T-cell (primary cell): Measurements from ENCODE around the gene PLEKHH2. TPM values are rescaled to one million over a fixed set of nuclear protein-coding genes. Genes with fewer than 3 reads are reported as not detected.
"Not testable (repeated sequence)": the region's sequence is repeated elsewhere in the genome, so short reads cannot be mapped to it uniquely, and the experiment has no call there.

Source experiments
- ATAC-seq, 4 experiments: fragments of 200-7000 bp in 3 of 4; fragments of 150-1000 bp in 1 of 4; cut with Tn5 transposase; replicated peaks in 1 of 4; 1 replicate in 3 of 4; 2 replicates in 1 of 4; pipeline ENCODE4 v1.10.0; 2021; ENCODE audit warnings: moderate library complexity in 3 of 4, mild to moderate bottlenecking in 2 of 4, moderate number of reproducible peaks in 1 of 4
- CTCF ChIA-PET, 2 donors: fragments of 300-600 bp; sonication (Branson Sonifier 250); formaldehyde crosslinking; loops; one replicate each; lab custom pipeline; 2022; ENCODE audit warnings: antibody characterized with exemption in 2 of 2; lab: Charles Lee
- POLR2A ChIA-PET, 2 donors: fragments of 300-600 bp; sonication (Branson Sonifier 250); formaldehyde crosslinking; loops; one replicate each; lab custom pipeline; 2022; ENCODE audit warnings: antibody characterized with exemption in 2 of 2; lab: Charles Lee
- DNase-seq, 35 experiments: peaks; one replicate each; pipeline versions ENCODE4 v3.0.0 to v3.0.0-alpha.2; 2013 to 2023
- H3K27ac ChIP-seq: one replicate; pipeline ENCODE4 v1.5.1; 2013; ENCODE audit warnings: low read length
- H3K27me3 ChIP-seq, 2 experiments: replicated peaks in 1 of 2; 1 replicate in 1 of 2; 2 replicates in 1 of 2; pipeline versions ENCODE4 v1.6.1 to v1.7.0; 2013; ENCODE audit warnings: low read length in 1 of 2, mixed read lengths in 1 of 2; ENCODE audit not compliant: control insufficient read depth in 2 of 2, insufficient read depth in 2 of 2; ENCODE audit errors: extremely low read depth in 1 of 2
- H3K36me3 ChIP-seq, 2 donors: 1 replicate in 1 of 2; 2 replicates in 1 of 2; pipeline versions ENCODE4 v1.6.1 to v1.7.0; 2013; ENCODE audit warnings: low read length in 1 of 2; ENCODE audit not compliant: control insufficient read depth in 2 of 2, insufficient read depth in 1 of 2; ENCODE audit errors: extremely low read depth in 1 of 2
- H3K4me1 ChIP-seq, 2 experiments: 1 replicate in 1 of 2; 2 replicates in 1 of 2; pipeline versions ENCODE4 v1.6.1 to v1.7.0; 2013; ENCODE audit warnings: low read length in 2 of 2, mixed read lengths in 1 of 2; ENCODE audit not compliant: insufficient read depth in 2 of 2, control insufficient read depth in 1 of 2; ENCODE audit errors: extremely low read depth in 1 of 2
- H3K4me3 ChIP-seq, 2 donors: 1 replicate in 1 of 2; 2 replicates in 1 of 2; pipeline versions ENCODE4 v1.5.1 to v1.7.0; 2013; ENCODE audit warnings: mild to moderate bottlenecking in 2 of 2, low read length in 1 of 2, moderate library complexity in 1 of 2; ENCODE audit not compliant: control insufficient read depth in 1 of 2; ENCODE audit errors: extremely low read depth in 1 of 2
- H3K9me3 ChIP-seq: 2 replicates; pipeline ENCODE4 v1.7.0; 2013
- H3K27ac Mint-ChIP-seq, 2 donors: one replicate each; pipeline ENCODE4 v1.8.0; 2020 to 2021; ENCODE audit warnings: mild to moderate bottlenecking in 2 of 2, mixed read lengths in 2 of 2
- H3K27me3 Mint-ChIP-seq, 2 donors: one replicate each; pipeline ENCODE4 v1.8.0; 2021 to 2022; ENCODE audit warnings: mixed read lengths in 2 of 2
- H3K36me3 Mint-ChIP-seq: one replicate; pipeline ENCODE4 v1.8.0; 2021; ENCODE audit warnings: mixed read lengths
- H3K4me1 Mint-ChIP-seq, 3 donors: one replicate each; pipeline ENCODE4 v1.8.0; 2020 to 2022; ENCODE audit warnings: mixed read lengths in 3 of 3, mild to moderate bottlenecking in 1 of 3
- H3K4me3 Mint-ChIP-seq, 3 donors: one replicate each; pipeline ENCODE4 v1.8.0; 2020 to 2022; ENCODE audit warnings: mild to moderate bottlenecking in 3 of 3, mixed read lengths in 3 of 3, moderate library complexity in 3 of 3
- H3K9me3 Mint-ChIP-seq, 3 donors: one replicate each; pipeline ENCODE4 v1.8.0; 2020 to 2022; ENCODE audit warnings: mixed read lengths in 3 of 3
- WGBS: methylation state at CpG from one replicate; pipeline ENCODE4 v1.1.5; 2013; ENCODE audit warnings: missing lambda C conversion rate; ENCODE audit not compliant: insufficient coverage; 5-methylcytosine and 5-hydroxymethylcytosine counted together
- total RNA-seq, 35 experiments: library from RNA in 6 of 35; stranded (reverse) in 6 of 35; fragments of 120-200 nt in 1 of 35; gene quantifications; one replicate each; pipeline versions ENCODE4 v1.2.1 to v1.2.4 and lab custom pipeline; 2013 to 2026

Gene PLEKHH2
- total RNA-seq, 5 donors from 2014 or later (not counting 1 experiment from before 2014, with no cell fraction given) = 0.96 to 3.1 (median 2.2) TPM

GRCh38 chr2:43631618-43632317 lies 5.3 kb upstream of the PLEKHH2 start:
- Histone ChIP-seq H3K27ac (no peak overlapping the region), H3K9me3 (no peaks in the 10 kb centered on the region), H3K36me3 (no peaks in the 10 kb centered on the region), H3K4me3 (no peak overlapping the region), H3K4me1 (peaks cover under 1 to 8% of the 10 kb centered on the region in 2 experiments), H3K27me3 (peaks cover 3 to 20% of the 10 kb centered on the region in 2 experiments)
- no peak for DNase-seq
- peaks cover 0 to 4% (median 0%) of the 10 kb centered on the region in 3 donors for H3K9me3 Mint-ChIP-seq
- ChIA-PET CTCF (no interaction called here), POLR2A (no interaction called here)
- peaks cover 29 to 34% of the 10 kb centered on the region in 2 donors for H3K27me3 Mint-ChIP-seq
- no peak for ATAC-seq
- H3K36me3 Mint-ChIP-seq = no peaks in the 10 kb centered on the region
- H3K4me1 Mint-ChIP-seq = peaks cover 7 to 14% (median 12%) of the 10 kb centered on the region in 3 donors
- WGBS = 70% methylated on average over 7 of the region's 11 CpGs
- no peak overlapping the region for H3K4me3 Mint-ChIP-seq
- H3K27ac Mint-ChIP-seq = no peak overlapping the region

GRCh38 chr2:43634604-43635306 lies 2.3 kb upstream of the PLEKHH2 start:
- Histone ChIP-seq H3K36me3 (no peaks in the 10 kb centered on the region), H3K4me1 (peaks cover 2 to 17% of the 10 kb centered on the region in 2 experiments), H3K27me3 (peaks cover 3 to 31% of the 10 kb centered on the region in 2 experiments), H3K27ac (no peak overlapping the region), H3K4me3 (no peak overlapping the region), H3K9me3 (no peaks in the 10 kb centered on the region)
- ChIA-PET CTCF (interaction anchor here in 1 of 2 donors (0.8 kb wide), 1 partner anchor 26 kb away, joined by 3 read pairs; no protein-coding TSS in a partner anchor), POLR2A (interaction anchor here in 1 of 2 donors (0.7 kb wide), 1 partner anchor 12 kb away, joined by 5 read pairs; no protein-coding TSS in a partner anchor)
- ATAC-seq (no peak), DNase-seq (no peak)
- Mint-ChIP-seq H3K27ac (no peak overlapping the region), H3K9me3 (peaks cover 0 to 5% (median 3%) of the 10 kb centered on the region in 3 donors), H3K27me3 (peaks cover 29 to 37% of the 10 kb centered on the region in 2 donors), H3K4me1 (peaks cover 12 to 24% (median 20%) of the 10 kb centered on the region in 3 donors), H3K4me3 (no peak overlapping the region), H3K36me3 (no peaks in the 10 kb centered on the region)
- WGBS = 43% methylated on average over 1 of the region's 6 CpGs

GRCh38 chr2:43636153-43636552 lies 907 bp upstream of the PLEKHH2 start:
- H3K27me3 Mint-ChIP-seq = peaks cover 22 to 37% of the 10 kb centered on the region in 2 donors
- 96% methylated on average over 8 of the region's 12 CpGs for WGBS
- H3K4me3 ChIP-seq, H3K36me3 ChIP-seq, H3K36me3 Mint-ChIP-seq, DNase-seq, ATAC-seq, H3K27ac ChIP-seq, H3K9me3 Mint-ChIP-seq, H3K9me3 ChIP-seq, H3K27ac Mint-ChIP-seq: not testable (repeated sequence)
- Histone ChIP-seq H3K27me3 (peaks cover 0 to 31% of the 10 kb centered on the region in 2 experiments), H3K4me1 (peaks cover 2 to 17% of the 10 kb centered on the region in 2 experiments)
- ChIA-PET CTCF (interaction anchor here in 1 of 2 donors (0.7 kb wide), 2 partner anchors 22 to 88 kb away, joined by 3 read pairs; no protein-coding TSS in a partner anchor), POLR2A (interaction anchor here (0.6 to 0.7 kb wide), 5 partner anchors 13 to 567 kb away, joined by 3 to 6 read pairs (median 4); partner anchors contain the start of gene THADA (in 1 of the 2))
- H3K4me1 Mint-ChIP-seq = peaks cover 12 to 24% (median 20%) of the 10 kb centered on the region in 3 donors
- peak overlapping the region; percentile 28 to 90 (median 60) for H3K4me3 Mint-ChIP-seq

DNA sequence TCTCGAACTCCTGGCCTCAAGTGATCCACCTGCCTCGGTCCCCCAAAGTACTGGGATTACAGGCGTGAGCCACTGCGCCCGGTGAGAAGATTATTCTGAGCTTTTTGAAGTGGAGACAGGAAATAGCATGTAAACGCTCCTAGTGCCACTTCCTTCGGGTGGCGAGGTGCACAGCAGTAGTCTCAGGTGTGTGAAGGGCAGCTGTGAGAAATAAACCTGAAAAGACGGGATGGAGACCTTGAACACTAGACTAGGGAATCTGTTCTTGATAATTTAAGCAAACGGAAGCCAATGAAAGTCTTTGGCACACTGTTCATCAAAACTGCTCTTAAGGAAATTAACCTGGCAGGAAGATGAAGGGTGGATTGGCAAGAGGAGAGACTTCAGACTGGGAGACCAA lies 439 bp upstream of the PLEKHH2 start:
- H3K9me3 Mint-ChIP-seq = peaks cover 0 to 5% (median 3%) of the 10 kb centered on the region in 3 donors
- peak in 27 of 35 experiments; percentile 3 to 56 (median 16) for DNase-seq
- no peaks in the 10 kb centered on the region for H3K9me3 ChIP-seq
- peak overlapping the region; percentile 76 to 79 for H3K27ac Mint-ChIP-seq
- CTCF ChIA-PET = interaction anchor here in 1 of 2 donors (0.7 to 1.2 kb wide), 4 partner anchors 22 to 88 kb away, joined by 3 to 4 read pairs (median 3); partner anchors contain the start of gene THADA
- H3K4me1 ChIP-seq = peaks cover 2 to 17% of the 10 kb centered on the region in 2 experiments
- POLR2A ChIA-PET = interaction anchor here (0.6 to 0.7 kb wide), 4 partner anchors 14 to 41 kb away, joined by 3 to 6 read pairs (median 4); partner anchors contain the start of gene THADA (in 1 of the 2)
- H3K4me3 ChIP-seq = peak overlapping the region; percentile 59 to 87
- no peaks in the 10 kb centered on the region for H3K36me3 ChIP-seq
- H3K27ac ChIP-seq = no peak overlapping the region
- H3K4me3 Mint-ChIP-seq = peak overlapping the region; percentile 89 to 92 (median 90)
- WGBS = 0% methylated on average over 6 of the region's 10 CpGs
- peaks cover 0 to 31% of the 10 kb centered on the region in 2 experiments for H3K27me3 ChIP-seq
- H3K4me1 Mint-ChIP-seq = peaks cover 12 to 24% (median 20%) of the 10 kb centered on the region in 3 donors
- H3K36me3 Mint-ChIP-seq = no peaks in the 10 kb centered on the region
- peak; percentile 60 to 73 (median 70) for ATAC-seq
- H3K27me3 Mint-ChIP-seq = peaks cover 18 to 37% of the 10 kb centered on the region in 2 donors

- no peaks in the 10 kb centered on the region for H3K36me3 ChIP-seq
- H3K4me1 Mint-ChIP-seq = peaks cover 3 to 8% (median 6%) of the 10 kb centered on the region in 3 donors
- peaks cover 0 to 5% (median 3%) of the 10 kb centered on the region in 3 donors for H3K9me3 Mint-ChIP-seq
- no peak overlapping the region for H3K27ac Mint-ChIP-seq
- ATAC-seq (no peak), DNase-seq (no peak)
- no peak overlapping the region for H3K27ac ChIP-seq
- no peaks in the 10 kb centered on the region for H3K36me3 Mint-ChIP-seq
- H3K4me1 ChIP-seq = peaks cover 0 to 6% of the 10 kb centered on the region in 2 experiments
- ChIA-PET CTCF (no interaction called here), POLR2A (no interaction called here)
- peaks cover 0 to 4% of the 10 kb centered on the region in 2 donors for H3K27me3 Mint-ChIP-seq
- no peaks in the 10 kb centered on the region for H3K9me3 ChIP-seq
- H3K27me3 ChIP-seq = peaks cover 0 to 6% of the 10 kb centered on the region in 2 experiments
- no peak overlapping the region for H3K4me3 Mint-ChIP-seq
- H3K4me3 ChIP-seq = no peak overlapping the region
- 14% methylated on average over 1 of the region's 2 CpGs for WGBS
Observed at GRCh38 chr2:43642363-43642762, 5.3 kb downstream of the PLEKHH2 start.

- no peak overlapping the region for H3K27ac ChIP-seq
Observed at GRCh38 chr2:43643680-43644079, 6.6 kb downstream of the PLEKHH2 start.

More at GRCh38 chr2:43643680-43644079, 6.6 kb downstream of the PLEKHH2 start:
- Mint-ChIP-seq H3K4me1 (no peaks in the 10 kb centered on the region), H3K9me3 (peaks cover 0 to 5% (median 3%) of the 10 kb centered on the region in 3 donors), H3K27me3 (peaks cover 0 to 6% of the 10 kb centered on the region in 2 donors), H3K36me3 (no peaks in the 10 kb centered on the region), H3K27ac (no peak overlapping the region), H3K4me3 (no peak overlapping the region)
- ChIA-PET CTCF (no interaction called here), POLR2A (no interaction called here)
- ATAC-seq (no peak), DNase-seq (no peak)
- Histone ChIP-seq H3K9me3 (no peaks in the 10 kb centered on the region), H3K4me1 (no peaks in the 10 kb centered on the region), H3K27me3 (no peaks in the 10 kb centered on the region), H3K36me3 (no peaks in the 10 kb centered on the region), H3K4me3 (no peak overlapping the region)
- no CpG with 5 or more reads among the region's 1 CpG for WGBS
